Activated T-helper 17 cell treated with anti-CD3 and anti-CD28 coated beads, Interleukin-2, amount 50 U/mL, for 72 hours (primary cell): ENCODE measurements around the gene VKORC1L1. TPM values are rescaled to one million over a fixed set of nuclear protein-coding genes. Genes with fewer than 3 reads are reported as not detected.
"Not testable (repeated sequence)": the region's sequence is repeated elsewhere in the genome, so short reads cannot be mapped to it uniquely, and the experiment has no call there.

Experiments
- ATAC-seq: fragments of 150-1000 bp; cut with Tn5 transposase; replicated peaks from 2 replicates; pipeline ENCODE4 v1.10.0; 2021; ENCODE audit warnings: mild to moderate bottlenecking, moderate library complexity
- H3K27ac Mint-ChIP-seq: one replicate; pipeline ENCODE4 v1.8.0; 2022; ENCODE audit warnings: mixed read lengths
- H3K27me3 Mint-ChIP-seq: one replicate; pipeline ENCODE4 v1.8.0; 2022; ENCODE audit warnings: mixed read lengths
- H3K36me3 Mint-ChIP-seq: one replicate; pipeline ENCODE4 v1.8.0; 2022; ENCODE audit warnings: low read depth, mild to moderate bottlenecking, mixed read lengths
- H3K4me1 Mint-ChIP-seq: one replicate; pipeline ENCODE4 v1.8.0; 2022; ENCODE audit warnings: mixed read lengths
- H3K4me3 Mint-ChIP-seq: one replicate; pipeline ENCODE4 v1.8.0; 2022; ENCODE audit warnings: mild to moderate bottlenecking, mixed read lengths
- H3K9me3 Mint-ChIP-seq: one replicate; pipeline ENCODE4 v1.8.0; 2022; ENCODE audit warnings: mixed read lengths
- total RNA-seq, 2 donors: library from RNA; stranded (reverse); gene quantifications; one replicate each; pipeline ENCODE4 v1.2.3, GENCODE V29; 2022

Gene VKORC1L1
- total RNA-seq, 2 donors from 2014 or later: 10.4 to 22.8 TPM

DNA sequence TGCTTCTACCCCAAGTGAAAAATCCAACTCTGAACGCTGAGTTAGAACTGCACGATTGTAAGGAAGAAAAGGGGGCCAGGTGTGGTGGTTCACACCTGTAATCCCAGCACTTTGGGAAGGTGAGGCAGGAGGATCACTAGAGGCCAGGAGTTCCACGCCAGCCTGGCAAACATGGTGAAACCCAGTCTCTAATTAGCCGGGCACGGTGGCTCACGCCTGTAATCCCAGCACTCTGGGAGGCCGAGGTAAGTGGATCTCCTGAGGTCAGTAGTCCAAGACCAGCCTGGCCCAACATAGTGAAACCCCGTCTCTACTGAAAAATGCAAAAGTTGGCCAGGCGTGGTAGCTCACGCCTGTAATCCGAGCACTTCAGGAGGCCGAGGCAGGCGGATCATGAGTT, 100.1 kb downstream of the VKORC1L1 start:
- Mint-ChIP-seq H3K36me3 (peaks cover 94% of the 10 kb centered on the region), H3K4me1 (no peaks in the 10 kb centered on the region), H3K27ac (no peak overlapping the region), H3K4me3 (no peak overlapping the region), H3K27me3 (no peaks in the 10 kb centered on the region), H3K9me3 (no peaks in the 10 kb centered on the region)
- no peak for ATAC-seq

DNA sequence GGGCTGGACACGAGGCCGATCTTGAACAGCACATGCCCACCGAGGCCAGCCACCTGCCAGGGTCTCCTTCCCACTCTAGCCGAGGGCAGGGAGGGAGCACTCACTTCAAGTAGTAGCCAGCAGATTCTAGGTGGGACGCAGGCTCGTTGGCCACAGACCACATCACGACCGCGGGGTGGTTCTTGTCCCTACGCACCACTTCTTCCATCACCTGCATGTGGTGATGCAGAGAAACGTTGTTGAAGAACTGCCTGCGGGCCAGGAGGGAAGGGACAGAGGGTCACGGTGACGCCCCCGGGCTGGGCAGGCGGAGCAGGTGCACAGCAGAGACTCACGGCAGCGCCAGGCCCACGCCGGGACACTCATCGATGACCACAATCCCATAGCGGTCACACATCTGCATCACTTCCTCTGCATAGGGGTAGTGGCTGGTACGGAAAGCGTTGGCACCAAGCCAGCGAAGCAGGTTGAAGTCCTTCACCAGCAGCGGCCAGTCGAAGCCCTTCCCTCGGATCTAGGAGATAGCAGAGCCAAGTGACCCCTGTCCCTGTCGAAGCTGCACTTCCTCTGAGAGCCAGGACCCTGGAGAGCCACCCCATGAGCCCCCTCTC, 101.4 kb downstream of the VKORC1L1 start:
- ATAC-seq: no peak
- Mint-ChIP-seq H3K27ac (no peak overlapping the region), H3K27me3 (no peaks in the 10 kb centered on the region), H3K4me3 (no peak overlapping the region), H3K36me3 (peaks cover 94% of the 10 kb centered on the region), H3K4me1 (no peaks in the 10 kb centered on the region), H3K9me3 (no peaks in the 10 kb centered on the region)

DNA sequence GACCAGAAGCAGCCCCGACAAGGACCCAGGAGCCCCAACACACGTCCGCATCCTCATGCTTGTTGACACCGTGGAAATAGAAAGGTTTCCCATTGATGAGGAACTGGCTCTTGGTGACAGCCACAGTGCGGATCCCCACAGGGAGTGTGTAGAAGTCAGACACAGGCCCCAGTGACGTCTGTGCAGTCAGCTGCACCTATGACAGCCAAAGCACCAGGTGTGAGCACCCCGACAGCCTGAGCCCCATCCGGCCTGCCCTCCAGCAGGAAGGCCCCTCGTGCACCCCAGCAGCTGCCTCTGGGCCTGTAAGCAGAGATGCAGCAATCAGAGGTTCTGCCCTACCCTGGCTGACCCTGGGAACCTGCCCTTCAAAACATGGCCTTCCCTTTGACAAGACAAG, 102.0 kb downstream of the VKORC1L1 start:
- H3K9me3 Mint-ChIP-seq: no peaks in the 10 kb centered on the region
- no peak overlapping the region for H3K27ac Mint-ChIP-seq
- no peak for ATAC-seq
- peaks cover 92% of the 10 kb centered on the region for H3K36me3 Mint-ChIP-seq
- H3K4me3 Mint-ChIP-seq: no peak overlapping the region
- H3K27me3 Mint-ChIP-seq: no peaks in the 10 kb centered on the region
- H3K4me1 Mint-ChIP-seq: no peaks in the 10 kb centered on the region

DNA sequence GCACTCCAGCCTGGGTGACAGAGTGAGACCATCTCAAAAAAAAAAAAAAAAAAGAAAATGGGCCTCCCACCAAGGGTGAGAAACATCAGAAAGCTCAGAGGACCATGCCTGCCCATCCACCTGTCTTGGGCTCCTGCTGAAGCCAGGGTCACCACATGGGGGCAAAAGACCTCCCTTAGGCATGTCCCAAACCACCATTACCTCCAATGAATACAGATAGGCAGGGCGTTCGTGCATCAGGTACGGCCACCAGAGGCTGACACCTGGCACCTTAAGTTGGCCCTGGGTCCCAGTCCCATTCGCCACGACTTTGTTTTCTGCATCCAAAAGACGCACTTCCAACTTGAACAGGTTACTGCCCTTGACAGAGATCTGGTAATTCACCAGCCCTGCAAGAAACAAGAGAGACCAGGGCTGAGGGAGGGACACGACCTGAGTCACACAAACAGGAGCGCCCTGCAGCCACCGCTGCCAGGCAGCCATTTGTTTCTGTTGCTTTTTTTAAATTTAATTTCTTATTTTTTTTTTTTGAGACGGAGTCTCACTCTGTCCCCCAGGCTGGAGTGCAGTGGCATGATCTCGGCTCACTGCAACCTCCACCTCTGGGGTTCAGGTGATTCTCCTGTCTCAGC, 103.1 kb downstream of the VKORC1L1 start:
- Mint-ChIP-seq H3K27ac (no peak overlapping the region), H3K36me3 (peaks cover 90% of the 10 kb centered on the region)
- no peak for ATAC-seq

DNA sequence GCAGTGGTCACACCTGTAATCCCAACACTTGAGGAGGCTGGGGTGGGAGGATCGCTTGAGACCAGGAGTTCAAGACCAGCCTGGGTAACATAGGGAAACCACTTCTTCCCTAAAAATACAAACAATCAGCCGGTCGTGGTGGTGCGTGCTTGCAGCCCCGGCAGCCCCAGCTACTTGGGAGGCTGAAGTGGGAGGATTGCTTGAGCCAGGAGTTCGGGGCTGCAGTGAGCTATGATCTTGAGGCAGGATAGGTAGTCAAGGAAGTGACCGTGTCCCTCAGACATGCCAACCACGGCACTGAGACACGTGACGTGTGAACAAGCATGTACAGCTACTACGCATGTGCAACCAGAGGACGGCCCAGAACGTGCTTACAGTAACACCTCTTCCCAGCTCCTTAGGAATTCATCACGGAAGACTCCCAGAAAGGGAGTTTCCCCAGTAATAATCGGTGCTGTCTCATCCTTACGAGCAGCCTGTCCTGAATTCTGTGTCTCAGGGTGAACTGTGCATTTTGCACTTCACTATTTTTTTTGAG, 103.9 kb downstream of the VKORC1L1 start:
- Mint-ChIP-seq H3K27me3 (no peaks in the 10 kb centered on the region), H3K4me3 (no peak overlapping the region), H3K27ac (no peak overlapping the region), H3K9me3 (no peaks in the 10 kb centered on the region), H3K4me1 (no peaks in the 10 kb centered on the region), H3K36me3 (peaks cover 84% of the 10 kb centered on the region)
- ATAC-seq: no peak

More for the DNA sequence above, 103.1 kb downstream of the VKORC1L1 start:
- H3K9me3 Mint-ChIP-seq: no peaks in the 10 kb centered on the region
- no peak overlapping the region for H3K4me3 Mint-ChIP-seq
- H3K4me1 Mint-ChIP-seq: no peaks in the 10 kb centered on the region
- H3K27me3 Mint-ChIP-seq: no peaks in the 10 kb centered on the region

DNA sequence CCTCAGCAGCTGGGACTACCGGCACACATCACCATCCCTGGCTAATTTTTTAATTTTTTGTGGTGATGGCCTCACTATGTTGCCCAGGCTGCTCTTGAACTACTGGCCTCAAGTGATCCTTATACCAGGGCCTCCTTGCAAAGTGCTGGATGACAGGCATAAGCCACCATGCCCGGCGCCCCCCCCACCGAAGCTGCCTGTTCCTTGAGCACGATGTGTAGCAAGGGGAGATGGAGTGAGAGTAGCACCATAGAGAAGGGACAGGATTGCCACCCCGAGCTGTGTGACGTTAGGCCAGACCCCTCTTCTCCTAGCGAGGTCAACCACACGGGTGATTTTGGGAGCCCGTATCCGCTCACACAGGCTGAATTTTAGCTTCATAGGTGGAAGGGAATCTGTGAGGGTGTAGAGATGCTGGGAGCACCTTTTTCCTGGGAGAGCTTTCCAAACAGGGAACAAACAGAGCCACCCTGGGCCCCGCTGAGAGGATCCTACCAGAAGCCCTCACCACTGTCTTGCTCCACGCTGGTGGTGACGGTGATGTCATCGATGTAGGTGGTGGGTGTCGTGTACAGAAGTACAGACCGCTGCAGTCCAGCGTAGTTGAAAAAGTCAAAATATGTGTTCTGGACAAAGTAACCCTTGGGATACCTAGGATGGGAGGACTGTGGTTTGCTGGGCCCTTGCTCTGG, 106.2 kb downstream of the VKORC1L1 start:
- no peaks in the 10 kb centered on the region for H3K4me1 Mint-ChIP-seq
- no peaks in the 10 kb centered on the region for H3K9me3 Mint-ChIP-seq
- no peak overlapping the region for H3K27ac Mint-ChIP-seq
- no peaks in the 10 kb centered on the region for H3K27me3 Mint-ChIP-seq
- peaks cover 61% of the 10 kb centered on the region for H3K36me3 Mint-ChIP-seq
- H3K4me3 Mint-ChIP-seq: no peak overlapping the region
- no peak for ATAC-seq

DNA sequence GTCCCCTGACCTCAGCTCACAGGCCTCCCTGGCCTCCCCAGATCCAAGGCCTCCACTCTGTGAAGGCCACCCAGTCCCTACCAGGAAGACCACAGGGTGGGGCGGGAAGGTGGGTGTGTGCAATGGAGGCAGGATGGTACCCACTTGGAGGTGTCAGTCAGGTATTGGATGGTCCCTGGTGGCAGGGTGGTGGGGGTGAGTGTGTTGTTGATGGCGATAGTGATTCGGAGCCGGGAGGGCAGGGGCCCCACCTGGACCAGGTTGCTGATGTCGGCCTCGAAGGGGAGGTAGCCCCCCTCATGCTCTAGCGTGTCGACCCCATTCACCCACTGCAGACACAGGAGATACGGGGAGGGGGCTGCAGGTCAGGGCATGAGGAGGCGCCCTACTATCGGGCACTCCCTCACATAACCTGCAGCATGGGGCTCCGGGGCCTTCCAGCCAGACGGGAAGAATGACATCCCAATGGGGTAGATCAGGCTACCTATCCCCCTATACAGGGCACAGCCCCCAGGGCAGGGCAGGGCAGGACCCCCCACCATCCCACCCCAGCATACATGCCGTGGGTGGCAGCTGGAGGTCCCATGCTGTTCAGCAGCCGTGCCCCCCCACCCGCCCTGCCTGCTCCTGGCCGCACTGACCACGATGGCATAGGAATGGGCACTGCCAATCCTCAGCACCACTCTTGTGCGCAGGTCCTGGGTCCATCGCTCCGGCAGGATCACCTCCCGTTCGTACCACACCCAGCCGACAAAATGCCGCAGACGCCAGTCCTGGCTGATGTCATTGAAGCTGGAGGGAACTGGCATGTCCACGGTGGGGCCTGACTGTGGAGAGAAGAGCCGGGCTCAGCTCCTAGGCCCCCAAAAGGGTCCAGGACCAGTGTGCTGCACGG, 107.0 kb downstream of the VKORC1L1 start:
- peaks cover 53% of the 10 kb centered on the region for H3K36me3 Mint-ChIP-seq
- no peaks in the 10 kb centered on the region for H3K4me1 Mint-ChIP-seq
- H3K9me3 Mint-ChIP-seq: no peaks in the 10 kb centered on the region
- ATAC-seq: no peak
- no peaks in the 10 kb centered on the region for H3K27me3 Mint-ChIP-seq
- peak overlapping the region; percentile 70 for H3K4me3 Mint-ChIP-seq
- peak overlapping the region; percentile 66 for H3K27ac Mint-ChIP-seq

DNA sequence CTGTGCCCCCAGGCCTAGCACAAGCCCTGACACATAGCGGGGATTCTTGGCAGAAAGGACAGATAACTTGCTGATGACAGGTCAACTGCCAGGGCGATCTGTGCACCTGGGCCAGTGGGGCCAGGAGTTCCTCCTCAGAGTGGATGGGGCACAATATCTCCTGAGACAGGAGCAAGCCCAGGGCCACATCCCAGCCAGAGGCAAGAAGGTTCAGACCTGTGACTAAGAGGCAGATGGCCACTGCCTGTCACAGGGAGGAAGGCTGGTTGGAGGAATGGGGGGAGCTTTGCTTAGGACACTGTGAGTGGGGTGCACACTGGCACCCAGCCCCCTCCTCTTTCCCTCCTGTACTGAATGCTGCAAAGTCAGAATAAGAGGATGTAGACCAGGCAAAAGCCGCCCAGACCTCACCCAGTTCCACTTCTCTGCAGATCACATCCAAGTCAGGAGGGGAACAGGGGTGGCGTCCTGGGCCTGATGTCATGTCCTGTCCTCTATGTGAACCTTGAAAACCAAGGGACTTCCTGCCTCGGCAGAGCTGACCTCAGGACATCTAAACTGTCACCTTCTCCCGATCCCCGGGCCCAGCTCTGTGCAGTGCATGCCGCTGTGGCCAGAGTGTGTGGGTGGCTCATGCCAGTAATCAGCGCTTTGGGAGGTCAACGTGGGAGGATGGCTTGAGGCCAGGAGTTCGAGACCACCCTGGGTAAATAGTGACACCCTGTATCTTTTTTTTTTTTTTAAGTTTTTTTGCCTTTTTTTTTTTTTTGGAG, 107.8 kb downstream of the VKORC1L1 start:
- Mint-ChIP-seq H3K36me3 (peaks cover 45% of the 10 kb centered on the region), H3K4me3 (peak overlapping the region; percentile 70), H3K9me3 (no peaks in the 10 kb centered on the region), H3K4me1 (no peaks in the 10 kb centered on the region), H3K27ac (peak overlapping the region; percentile 66), H3K27me3 (no peaks in the 10 kb centered on the region)
- ATAC-seq: peak; percentile 81

DNA sequence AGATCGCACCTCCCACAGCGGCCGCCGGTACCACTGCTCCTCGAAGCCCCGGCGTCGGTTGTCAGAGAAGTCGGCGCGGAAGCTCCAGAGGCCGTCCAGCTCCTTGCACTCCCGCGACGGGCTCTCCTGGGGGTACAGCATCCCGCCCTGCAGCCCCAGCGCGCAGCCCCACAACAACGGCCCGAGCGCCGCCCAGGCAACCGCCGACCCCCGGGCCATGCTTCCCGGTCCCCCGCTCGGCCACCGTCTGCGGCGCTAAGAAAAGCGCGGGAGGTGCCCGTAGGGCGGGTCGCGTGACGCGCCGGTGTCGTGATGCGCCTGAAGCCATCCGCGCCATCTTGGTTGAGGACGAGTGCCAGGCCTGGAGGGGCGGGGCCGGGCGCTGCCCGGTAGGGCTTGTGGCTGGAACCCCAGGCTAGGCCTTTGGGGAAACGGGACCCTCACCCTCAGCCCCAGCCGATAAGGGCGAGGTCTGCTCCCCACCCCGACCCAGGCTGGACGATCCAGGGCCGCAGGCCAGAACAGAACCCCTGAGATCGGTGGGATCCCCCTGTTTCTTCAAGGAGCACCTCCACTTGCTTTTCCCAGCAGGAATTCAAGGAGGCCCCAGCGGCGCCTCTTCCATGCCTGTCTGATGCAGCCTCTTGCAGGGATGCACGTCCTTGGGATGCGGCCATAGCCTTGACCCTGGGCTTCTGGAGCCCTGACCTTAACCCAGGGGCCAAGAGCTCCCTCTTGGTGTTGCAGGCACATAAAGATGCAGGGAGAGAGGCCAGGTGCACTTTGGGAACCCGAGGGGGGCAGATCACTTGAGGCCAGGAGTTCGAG, 109.3 kb downstream of the VKORC1L1 start, which contains the start of gene GUSB:
Gene GUSB, minus strand, starts transcription at position 249 of the 828 bp plus-strand sequence. Its CDS starts 30 bp downstream, at position 219.
- no peaks in the 10 kb centered on the region for H3K27me3 Mint-ChIP-seq
- peak; percentile 92 for ATAC-seq
- no peaks in the 10 kb centered on the region for H3K4me1 Mint-ChIP-seq
- no peaks in the 10 kb centered on the region for H3K9me3 Mint-ChIP-seq
- peak within 1 kb of the TSS; percentile 70 for H3K4me3 Mint-ChIP-seq
- peaks cover 33% of the 10 kb centered on the region for H3K36me3 Mint-ChIP-seq
- H3K27ac Mint-ChIP-seq: peak within 1 kb of the TSS; percentile 66

DNA sequence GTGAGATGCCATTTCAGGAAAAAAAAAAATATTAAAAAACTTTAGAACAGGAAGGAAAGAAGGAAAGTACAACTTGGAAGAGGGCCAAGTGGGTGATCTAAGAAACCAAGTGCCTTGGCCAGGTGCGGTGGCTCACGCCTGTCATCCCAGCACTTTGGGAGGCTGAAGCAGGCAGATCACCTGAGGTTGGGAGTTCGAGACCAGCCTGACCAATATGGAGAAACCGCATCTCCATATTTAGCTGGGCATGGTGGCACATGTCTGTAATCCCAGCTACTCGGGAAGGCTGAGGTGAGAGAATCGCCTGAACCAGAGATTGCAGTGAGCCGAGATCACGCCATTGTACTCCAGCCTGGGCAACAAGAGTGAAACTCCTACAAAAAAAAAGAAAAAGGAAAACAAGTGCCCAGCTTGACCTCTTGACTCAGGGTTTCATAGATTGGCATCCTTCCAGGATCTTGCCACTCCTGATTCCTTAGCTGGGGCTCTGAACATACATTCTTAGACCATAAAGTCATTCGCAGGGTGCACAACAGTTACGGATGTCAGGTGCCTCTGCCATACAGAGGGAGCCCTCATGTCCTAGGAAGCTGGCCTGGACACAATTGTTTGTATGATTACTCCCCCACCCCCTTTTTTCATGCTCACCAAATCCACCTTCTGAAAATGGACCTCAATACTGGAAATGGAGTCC, 111.2 kb downstream of the VKORC1L1 start:
- no peak overlapping the region for H3K4me3 Mint-ChIP-seq
- H3K4me1 Mint-ChIP-seq: no peaks in the 10 kb centered on the region
- no peak overlapping the region for H3K27ac Mint-ChIP-seq
- no peaks in the 10 kb centered on the region for H3K9me3 Mint-ChIP-seq
- ATAC-seq: no peak
- peaks cover 16% of the 10 kb centered on the region for H3K36me3 Mint-ChIP-seq
- H3K27me3 Mint-ChIP-seq: no peaks in the 10 kb centered on the region

DNA sequence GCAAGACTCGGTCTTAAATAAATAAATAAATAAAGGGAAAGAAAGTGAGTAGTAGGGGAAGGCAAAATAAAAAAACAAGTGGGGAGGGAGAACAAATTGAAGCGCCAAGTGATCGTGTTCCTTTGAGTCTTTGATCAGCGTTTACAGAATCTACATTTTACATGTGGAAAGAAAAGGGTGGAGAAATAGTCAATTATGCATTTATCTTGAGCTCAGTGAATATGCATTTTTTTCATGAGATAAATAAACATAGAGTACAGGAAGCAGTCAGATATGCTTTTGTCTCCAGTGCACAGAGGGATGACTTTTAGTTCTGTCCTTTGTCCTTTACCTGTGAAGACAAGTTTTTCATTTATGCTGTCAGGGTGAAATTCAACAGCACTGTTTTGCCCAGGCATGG, 115.2 kb downstream of the VKORC1L1 start:
- no peak overlapping the region for H3K4me3 Mint-ChIP-seq
- H3K27ac Mint-ChIP-seq: no peak overlapping the region
- H3K9me3 Mint-ChIP-seq: no peaks in the 10 kb centered on the region
- no peaks in the 10 kb centered on the region for H3K36me3 Mint-ChIP-seq
- H3K27me3 Mint-ChIP-seq: no peaks in the 10 kb centered on the region
- no peaks in the 10 kb centered on the region for H3K4me1 Mint-ChIP-seq
- ATAC-seq: no peak

DNA sequence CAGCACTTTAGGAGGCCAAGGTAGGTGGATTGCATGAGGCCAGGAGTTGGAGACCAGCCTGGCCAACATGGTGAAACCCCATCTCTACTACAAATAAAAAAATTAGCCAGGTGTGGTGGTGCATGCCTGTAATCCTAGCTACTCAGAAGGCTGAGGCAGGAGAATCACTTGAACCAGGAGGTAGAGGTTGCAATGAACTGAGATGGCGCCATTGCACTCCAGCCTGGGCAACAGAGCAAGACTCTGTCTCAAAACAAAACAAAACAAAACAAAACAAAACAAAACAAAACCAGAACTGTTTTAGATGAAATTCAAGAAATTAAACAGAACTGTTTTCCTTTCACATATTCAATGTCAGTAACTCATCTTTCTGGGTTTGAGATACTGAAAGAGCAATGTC, 115.6 kb downstream of the VKORC1L1 start:
- H3K9me3 Mint-ChIP-seq, H3K4me3 Mint-ChIP-seq, H3K27me3 Mint-ChIP-seq, ATAC-seq, H3K27ac Mint-ChIP-seq, H3K36me3 Mint-ChIP-seq, H3K4me1 Mint-ChIP-seq: not testable (repeated sequence)
